Measurements from ENCODE around the gene SIDT2. TPM values are rescaled to one million over a fixed set of nuclear protein-coding genes. Genes with fewer than 3 reads are reported as not detected.

SIDT2 gene
- total and polyA plus RNA-seq, 2 of the 13 experiments (the other 11 are each of a cell fraction or from before 2014, with no cell fraction given), result 11.5 to 28.0 TPM

DNA sequence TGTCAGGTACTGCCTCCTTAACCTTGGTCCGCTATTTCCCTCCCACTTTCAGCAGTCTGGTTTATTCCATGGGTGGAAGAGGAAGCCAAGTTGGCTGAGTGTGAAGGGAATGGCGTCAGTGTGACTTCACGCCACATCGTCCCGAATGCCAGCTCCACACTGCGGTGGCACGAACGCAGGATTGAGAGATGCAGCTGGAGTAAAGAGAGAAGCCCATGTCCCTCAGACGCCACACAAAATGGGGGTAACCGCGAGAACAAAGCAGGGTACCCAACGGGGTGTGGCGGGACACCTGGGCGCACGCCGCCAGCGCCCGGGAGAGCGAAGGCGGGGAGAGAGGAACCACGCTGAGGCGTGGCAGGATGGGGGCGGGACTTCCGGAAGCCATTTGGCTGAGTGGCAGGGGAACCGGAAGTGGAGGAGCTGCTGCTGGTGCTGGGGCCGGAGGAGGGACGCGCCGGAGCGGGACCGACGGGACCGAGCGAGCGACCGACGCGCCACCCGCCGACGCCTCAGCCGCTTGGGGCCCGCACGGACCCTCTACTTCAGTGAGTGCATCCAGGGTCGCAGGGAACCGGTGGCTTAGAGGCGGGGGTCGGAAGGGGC lies 34.6 kb upstream of the SIDT2 start, which contains the start of gene PAFAH1B2 (continued):
- TF ChIP-seq, protein P1, sequence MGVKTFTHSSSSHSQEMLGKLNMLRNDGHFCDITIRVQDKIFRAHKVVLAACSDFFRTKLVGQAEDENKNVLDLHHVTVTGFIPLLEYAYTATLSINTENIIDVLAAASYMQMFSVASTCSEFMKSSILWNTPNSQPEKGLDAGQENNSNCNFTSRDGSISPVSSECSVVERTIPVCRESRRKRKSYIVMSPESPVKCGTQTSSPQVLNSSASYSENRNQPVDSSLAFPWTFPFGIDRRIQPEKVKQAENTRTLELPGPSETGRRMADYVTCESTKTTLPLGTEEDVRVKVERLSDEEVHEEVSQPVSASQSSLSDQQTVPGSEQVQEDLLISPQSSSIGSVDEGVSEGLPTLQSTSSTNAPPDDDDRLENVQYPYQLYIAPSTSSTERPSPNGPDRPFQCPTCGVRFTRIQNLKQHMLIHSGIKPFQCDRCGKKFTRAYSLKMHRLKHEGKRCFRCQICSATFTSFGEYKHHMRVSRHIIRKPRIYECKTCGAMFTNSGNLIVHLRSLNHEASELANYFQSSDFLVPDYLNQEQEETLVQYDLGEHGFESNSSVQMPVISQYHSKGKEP (CRISPR knock-in tag; IDR thresholded peaks at IDR 0.05), result 0 out of 2 replicates have a peak, but pooled peaks have one; percentile 81
- TF ChIP-seq ZSCAN29 (CRISPR knock-in tag; conservative IDR thresholded peaks at IDR 0.05), result 0 out of 2 replicates have a peak, but pooled peaks have one; percentile 36
- TF ChIP-seq SAP130 (CRISPR knock-in tag; IDR thresholded peaks at IDR 0.05; ENCODE audit: low read depth), result peak; percentile 95
- TF ChIP-seq ZBTB38 (CRISPR knock-in tag; IDR thresholded peaks at IDR 0.05), result peak; percentile 65
- peak; percentile 79; the same call in 1 of the 2 replicates for TF ChIP-seq ZNF670 (CRISPR knock-in tag; IDR thresholded peaks at IDR 0.05; ENCODE audit: borderline replicate concordance)
- no peak; the same call in 1 of the 2 replicates for TF ChIP-seq ZNF431 (CRISPR knock-in tag; IDR thresholded peaks at IDR 0.05; ENCODE audit: borderline replicate concordance, low read depth)
- no peak for TF ChIP-seq ATM (IDR thresholded peaks at IDR 0.05; ENCODE audit: borderline replicate concordance)
- TF ChIP-seq GTF3A (CRISPR knock-in tag; conservative IDR thresholded peaks at IDR 0.05), result peak; percentile 73; the same call in 1 of the 2 replicates
- TF ChIP-seq, protein P2, sequence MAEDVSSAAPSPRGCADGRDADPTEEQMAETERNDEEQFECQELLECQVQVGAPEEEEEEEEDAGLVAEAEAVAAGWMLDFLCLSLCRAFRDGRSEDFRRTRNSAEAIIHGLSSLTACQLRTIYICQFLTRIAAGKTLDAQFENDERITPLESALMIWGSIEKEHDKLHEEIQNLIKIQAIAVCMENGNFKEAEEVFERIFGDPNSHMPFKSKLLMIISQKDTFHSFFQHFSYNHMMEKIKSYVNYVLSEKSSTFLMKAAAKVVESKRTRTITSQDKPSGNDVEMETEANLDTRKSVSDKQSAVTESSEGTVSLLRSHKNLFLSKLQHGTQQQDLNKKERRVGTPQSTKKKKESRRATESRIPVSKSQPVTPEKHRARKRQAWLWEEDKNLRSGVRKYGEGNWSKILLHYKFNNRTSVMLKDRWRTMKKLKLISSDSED (CRISPR knock-in tag; IDR thresholded peaks at IDR 0.05), result no peak
- peak; percentile 88 for TF ChIP-seq HNRNPLL (IDR thresholded peaks at IDR 0.05; ENCODE audit: low read depth, low read length, poor library complexity, severe bottlenecking)
- no peak for TF ChIP-seq NFRKB (IDR thresholded peaks at IDR 0.05)
- TF ChIP-seq MZF1 (CRISPR knock-in tag; IDR thresholded peaks at IDR 0.05; ENCODE audit: borderline replicate concordance), result peak; percentile 80; the same call in 1 of the 2 replicates
- TF ChIP-seq ZBTB7A (CRISPR knock-in tag; IDR thresholded peaks at IDR 0.05), result no peak
- TF ChIP-seq, protein P3, sequence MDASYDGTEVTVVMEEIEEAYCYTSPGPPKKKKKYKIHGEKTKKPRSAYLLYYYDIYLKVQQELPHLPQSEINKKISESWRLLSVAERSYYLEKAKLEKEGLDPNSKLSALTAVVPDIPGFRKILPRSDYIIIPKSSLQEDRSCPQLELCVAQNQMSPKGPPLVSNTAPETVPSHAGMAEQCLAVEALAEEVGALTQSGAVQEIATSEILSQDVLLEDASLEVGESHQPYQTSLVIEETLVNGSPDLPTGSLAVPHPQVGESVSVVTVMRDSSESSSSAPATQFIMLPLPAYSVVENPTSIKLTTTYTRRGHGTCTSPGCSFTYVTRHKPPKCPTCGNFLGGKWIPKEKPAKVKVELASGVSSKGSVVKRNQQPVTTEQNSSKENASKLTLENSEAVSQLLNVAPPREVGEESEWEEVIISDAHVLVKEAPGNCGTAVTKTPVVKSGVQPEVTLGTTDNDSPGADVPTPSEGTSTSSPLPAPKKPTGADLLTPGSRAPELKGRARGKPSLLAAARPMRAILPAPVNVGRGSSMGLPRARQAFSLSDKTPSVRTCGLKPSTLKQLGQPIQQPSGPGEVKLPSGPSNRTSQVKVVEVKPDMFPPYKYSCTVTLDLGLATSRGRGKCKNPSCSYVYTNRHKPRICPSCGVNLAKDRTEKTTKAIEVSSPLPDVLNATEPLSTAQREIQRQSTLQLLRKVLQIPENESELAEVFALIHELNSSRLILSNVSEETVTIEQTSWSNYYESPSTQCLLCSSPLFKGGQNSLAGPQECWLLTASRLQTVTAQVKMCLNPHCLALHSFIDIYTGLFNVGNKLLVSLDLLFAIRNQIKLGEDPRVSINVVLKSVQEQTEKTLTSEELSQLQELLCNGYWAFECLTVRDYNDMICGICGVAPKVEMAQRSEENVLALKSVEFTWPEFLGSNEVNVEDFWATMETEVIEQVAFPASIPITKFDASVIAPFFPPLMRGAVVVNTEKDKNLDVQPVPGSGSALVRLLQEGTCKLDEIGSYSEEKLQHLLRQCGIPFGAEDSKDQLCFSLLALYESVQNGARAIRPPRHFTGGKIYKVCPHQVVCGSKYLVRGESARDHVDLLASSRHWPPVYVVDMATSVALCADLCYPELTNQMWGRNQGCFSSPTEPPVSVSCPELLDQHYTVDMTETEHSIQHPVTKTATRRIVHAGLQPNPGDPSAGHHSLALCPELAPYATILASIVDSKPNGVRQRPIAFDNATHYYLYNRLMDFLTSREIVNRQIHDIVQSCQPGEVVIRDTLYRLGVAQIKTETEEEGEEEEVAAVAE (CRISPR knock-in tag; IDR thresholded peaks at IDR 0.05; ENCODE audit: borderline replicate concordance), result 0 out of 2 replicates have a peak, but pooled peaks have one; percentile 62
- no peak for TF ChIP-seq ARNT (IDR thresholded peaks at IDR 0.05)
- TF ChIP-seq, protein P4, sequence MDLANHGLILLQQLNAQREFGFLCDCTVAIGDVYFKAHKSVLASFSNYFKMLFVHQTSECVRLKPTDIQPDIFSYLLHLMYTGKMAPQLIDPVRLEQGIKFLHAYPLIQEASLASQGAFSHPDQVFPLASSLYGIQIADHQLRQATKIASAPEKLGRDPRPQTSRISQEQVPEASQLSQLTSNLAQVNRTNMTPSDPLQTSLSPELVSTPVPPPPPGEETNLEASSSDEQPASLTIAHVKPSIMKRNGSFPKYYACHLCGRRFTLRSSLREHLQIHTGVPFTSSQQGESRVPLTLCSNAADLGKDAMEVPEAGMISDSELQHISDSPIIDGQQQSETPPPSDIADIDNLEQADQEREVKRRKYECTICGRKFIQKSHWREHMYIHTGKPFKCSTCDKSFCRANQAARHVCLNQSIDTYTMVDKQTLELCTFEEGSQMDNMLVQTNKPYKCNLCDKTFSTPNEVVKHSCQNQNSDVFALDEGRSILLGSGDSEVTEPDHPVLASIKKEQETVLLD (CRISPR knock-in tag; IDR thresholded peaks at IDR 0.05; ENCODE audit: low read depth), result peak; percentile 82
- TF ChIP-seq TOPORS (CRISPR knock-in tag; IDR thresholded peaks at IDR 0.05), result no peak
- TF ChIP-seq, protein P5, sequence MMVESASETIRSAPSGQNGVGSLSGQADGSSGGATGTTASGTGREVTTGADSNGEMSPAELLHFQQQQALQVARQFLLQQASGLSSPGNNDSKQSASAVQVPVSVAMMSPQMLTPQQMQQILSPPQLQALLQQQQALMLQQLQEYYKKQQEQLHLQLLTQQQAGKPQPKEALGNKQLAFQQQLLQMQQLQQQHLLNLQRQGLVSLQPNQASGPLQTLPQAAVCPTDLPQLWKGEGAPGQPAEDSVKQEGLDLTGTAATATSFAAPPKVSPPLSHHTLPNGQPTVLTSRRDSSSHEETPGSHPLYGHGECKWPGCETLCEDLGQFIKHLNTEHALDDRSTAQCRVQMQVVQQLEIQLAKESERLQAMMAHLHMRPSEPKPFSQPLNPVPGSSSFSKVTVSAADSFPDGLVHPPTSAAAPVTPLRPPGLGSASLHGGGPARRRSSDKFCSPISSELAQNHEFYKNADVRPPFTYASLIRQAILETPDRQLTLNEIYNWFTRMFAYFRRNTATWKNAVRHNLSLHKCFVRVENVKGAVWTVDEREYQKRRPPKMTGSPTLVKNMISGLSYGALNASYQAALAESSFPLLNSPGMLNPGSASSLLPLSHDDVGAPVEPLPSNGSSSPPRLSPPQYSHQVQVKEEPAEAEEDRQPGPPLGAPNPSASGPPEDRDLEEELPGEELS (CRISPR knock-in tag; IDR thresholded peaks at IDR 0.05), result no peak; the same call in 1 of the 2 replicates

Data from HepG2 (cell line).